Keratinocyte (primary cell): ENCODE measurements around the gene ST6GALNAC5.

Experiments used
- EZH2 ChIP-seq: IDR thresholded peaks from one replicate; pipeline ENCODE4 v1.6.1; 2012; ENCODE audit warnings: inconsistent platforms, mild to moderate bottlenecking, low read length, moderate library complexity
- TF ChIP-seq, protein P1 (sequence below), 3 experiments: IDR thresholded peaks in 1 of 3; conservative IDR thresholded peaks in 1 of 3; optimal IDR thresholded peaks in 1 of 3; 2 replicates in 2 of 3; 3 replicates in 1 of 3; pipeline versions ENCODE3 to v1.5.1; 2011; ENCODE audit warnings: low read length in 3 of 3, mild to moderate bottlenecking in 3 of 3, moderate library complexity in 2 of 3, control low read depth in 1 of 3, inconsistent platforms in 1 of 3; ENCODE audit not compliant: insufficient read depth in 2 of 3; ENCODE audit errors: extremely low read depth in 1 of 3

- TF ChIP-seq, protein P1, sequence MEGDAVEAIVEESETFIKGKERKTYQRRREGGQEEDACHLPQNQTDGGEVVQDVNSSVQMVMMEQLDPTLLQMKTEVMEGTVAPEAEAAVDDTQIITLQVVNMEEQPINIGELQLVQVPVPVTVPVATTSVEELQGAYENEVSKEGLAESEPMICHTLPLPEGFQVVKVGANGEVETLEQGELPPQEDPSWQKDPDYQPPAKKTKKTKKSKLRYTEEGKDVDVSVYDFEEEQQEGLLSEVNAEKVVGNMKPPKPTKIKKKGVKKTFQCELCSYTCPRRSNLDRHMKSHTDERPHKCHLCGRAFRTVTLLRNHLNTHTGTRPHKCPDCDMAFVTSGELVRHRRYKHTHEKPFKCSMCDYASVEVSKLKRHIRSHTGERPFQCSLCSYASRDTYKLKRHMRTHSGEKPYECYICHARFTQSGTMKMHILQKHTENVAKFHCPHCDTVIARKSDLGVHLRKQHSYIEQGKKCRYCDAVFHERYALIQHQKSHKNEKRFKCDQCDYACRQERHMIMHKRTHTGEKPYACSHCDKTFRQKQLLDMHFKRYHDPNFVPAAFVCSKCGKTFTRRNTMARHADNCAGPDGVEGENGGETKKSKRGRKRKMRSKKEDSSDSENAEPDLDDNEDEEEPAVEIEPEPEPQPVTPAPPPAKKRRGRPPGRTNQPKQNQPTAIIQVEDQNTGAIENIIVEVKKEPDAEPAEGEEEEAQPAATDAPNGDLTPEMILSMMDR (optimal IDR thresholded peaks at IDR 0.05 in 1 of 3, IDR thresholded peaks at IDR 0.05 in 1 of 3, conservative IDR thresholded peaks at IDR 0.05 in 1 of 3; ENCODE audit: extremely low read depth in 1 of 3, insufficient read depth in 2 of 3, low read length in 3 of 3), result no peak
- no peak for TF ChIP-seq EZH2
Observed at GRCh38 chr1:77103486-77103885, 236.2 kb downstream of the ST6GALNAC5 start.
